ENCODE data around the gene STMN3. TPM values are rescaled to one million over a fixed set of nuclear protein-coding genes. Genes with fewer than 3 reads are reported as not detected.
"Not testable (repeated sequence)": the region's sequence is repeated elsewhere in the genome, so short reads cannot be mapped to it uniquely, and the experiment has no call there.

The STMN3 gene
- total and polyA plus RNA-seq, 8 donors = 4.4 to 37.8 (median 9.7) TPM

DNA sequence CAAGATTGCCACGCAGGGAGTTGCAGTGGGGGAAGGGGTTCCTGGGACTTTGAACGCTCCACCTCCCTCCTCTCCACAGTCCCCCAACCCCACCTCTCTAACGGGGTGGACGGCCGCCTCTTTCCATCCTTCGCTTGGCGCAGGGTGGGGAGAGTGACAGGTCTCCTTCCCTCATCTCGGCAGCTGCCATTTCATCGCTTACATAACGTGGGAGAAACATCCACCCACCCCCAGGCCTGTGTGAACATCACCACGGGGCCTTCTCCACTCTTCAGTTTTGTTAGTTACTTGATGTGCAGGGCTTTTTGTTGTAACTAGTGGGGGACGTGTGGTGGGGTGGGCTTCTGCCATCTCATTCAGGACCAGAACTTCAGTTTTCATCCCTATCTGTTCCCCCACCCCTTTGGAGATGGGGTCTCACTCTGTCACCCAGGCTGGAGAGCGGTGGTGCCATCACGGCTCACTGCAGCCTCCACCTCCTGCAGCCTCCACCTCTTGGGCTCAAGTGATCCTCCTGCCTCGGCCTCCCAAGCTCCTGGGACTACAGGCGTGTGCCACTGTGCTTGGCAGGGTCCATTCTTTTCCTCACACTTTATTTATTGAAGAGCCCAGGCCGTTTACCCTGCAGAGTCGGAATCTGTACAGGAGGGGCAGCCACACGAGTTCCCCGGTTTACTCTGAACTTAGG lies 22.6 kb upstream of the STMN3 start:
- peaks cover 0 to 4% (median 0%) of the 10 kb centered on the region in 3 donors for H3K36me3 ChIP-seq
- TF ChIP-seq, protein P1, sequence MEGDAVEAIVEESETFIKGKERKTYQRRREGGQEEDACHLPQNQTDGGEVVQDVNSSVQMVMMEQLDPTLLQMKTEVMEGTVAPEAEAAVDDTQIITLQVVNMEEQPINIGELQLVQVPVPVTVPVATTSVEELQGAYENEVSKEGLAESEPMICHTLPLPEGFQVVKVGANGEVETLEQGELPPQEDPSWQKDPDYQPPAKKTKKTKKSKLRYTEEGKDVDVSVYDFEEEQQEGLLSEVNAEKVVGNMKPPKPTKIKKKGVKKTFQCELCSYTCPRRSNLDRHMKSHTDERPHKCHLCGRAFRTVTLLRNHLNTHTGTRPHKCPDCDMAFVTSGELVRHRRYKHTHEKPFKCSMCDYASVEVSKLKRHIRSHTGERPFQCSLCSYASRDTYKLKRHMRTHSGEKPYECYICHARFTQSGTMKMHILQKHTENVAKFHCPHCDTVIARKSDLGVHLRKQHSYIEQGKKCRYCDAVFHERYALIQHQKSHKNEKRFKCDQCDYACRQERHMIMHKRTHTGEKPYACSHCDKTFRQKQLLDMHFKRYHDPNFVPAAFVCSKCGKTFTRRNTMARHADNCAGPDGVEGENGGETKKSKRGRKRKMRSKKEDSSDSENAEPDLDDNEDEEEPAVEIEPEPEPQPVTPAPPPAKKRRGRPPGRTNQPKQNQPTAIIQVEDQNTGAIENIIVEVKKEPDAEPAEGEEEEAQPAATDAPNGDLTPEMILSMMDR (IDR thresholded peaks at IDR 0.05) = no peak
- H3K27ac ChIP-seq = no peak overlapping the region
- no peaks in the 10 kb centered on the region for H3K27me3 ChIP-seq
- WGBS, 2 donors = 93% methylated on average over 18 to 20 of the region's 20 CpGs
- no peak for FAIRE-seq
- H3K4me3 ChIP-seq = no peak overlapping the region
- no peaks in the 10 kb centered on the region for H3K4me1 ChIP-seq
- intact Hi-C loops (cut with DNase I) = no loop called here
- no peak for ATAC-seq
- no peaks in the 10 kb centered on the region for H3K9me3 ChIP-seq
- DNase-seq = no peak

DNA sequence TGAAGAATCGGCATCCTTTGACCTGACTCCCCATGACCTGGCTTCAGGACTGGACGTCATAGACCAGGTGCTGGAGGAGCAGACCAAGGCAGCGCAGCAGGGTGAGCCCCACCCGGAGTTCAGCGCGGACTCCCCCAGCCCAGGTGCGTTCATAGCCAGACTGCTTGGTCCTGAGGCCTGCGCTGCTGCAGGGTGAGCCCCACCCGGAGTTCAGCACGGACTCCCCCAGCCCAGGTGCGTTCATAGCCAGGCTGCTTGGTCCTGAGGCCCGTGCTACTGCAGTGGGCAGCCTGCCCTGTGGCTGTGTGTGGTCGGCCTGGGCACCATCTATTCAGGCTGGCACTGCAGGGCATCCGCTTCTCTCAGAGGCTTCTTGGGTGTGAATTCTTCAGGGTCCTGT lies 20.7 kb upstream of the STMN3 start:
- Histone ChIP-seq H3K9me3 (no peaks in the 10 kb centered on the region), H3K4me3 (no peak overlapping the region), H3K36me3 (peaks cover 0 to 4% (median 0%) of the 10 kb centered on the region in 3 donors), H3K27ac (no peak overlapping the region), H3K4me1 (no peaks in the 10 kb centered on the region), H3K27me3 (no peaks in the 10 kb centered on the region)
- no peak for DNase-seq
- FAIRE-seq = no peak
- intact Hi-C loops (cut with DNase I) = no loop called here
- 96% methylated on average over 14 of the region's 14 CpGs for WGBS, 2 donors
- no peak for ATAC-seq
- TF ChIP-seq, protein P1 (IDR thresholded peaks at IDR 0.05) = no peak

DNA sequence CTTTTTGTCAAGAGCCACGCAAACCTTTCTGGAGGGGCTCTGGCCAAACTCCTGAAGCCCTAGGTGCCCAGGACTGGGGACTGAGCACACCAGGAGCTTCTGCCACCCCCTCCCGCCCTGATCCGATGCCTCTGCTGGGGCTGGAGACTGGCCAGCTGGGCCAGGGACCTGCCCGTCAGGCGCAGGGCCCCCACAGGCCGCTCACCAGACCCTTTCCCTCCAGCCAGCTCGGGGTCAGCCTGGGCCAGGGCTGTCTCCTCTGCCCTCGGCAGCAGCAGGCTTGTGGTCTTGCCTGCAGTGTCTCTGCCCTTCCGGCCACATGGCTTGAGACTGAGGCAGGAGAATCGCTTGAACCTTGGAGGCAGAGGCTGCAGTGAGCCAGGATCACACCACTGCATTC lies 19.4 kb upstream of the STMN3 start:
- TF ChIP-seq, protein P1 (IDR thresholded peaks at IDR 0.05) = no peak
- FAIRE-seq = no peak
- Histone ChIP-seq H3K9me3 (no peaks in the 10 kb centered on the region), H3K4me3 (no peak overlapping the region), H3K36me3 (peaks cover 0 to 6% (median 0%) of the 10 kb centered on the region in 3 donors), H3K27me3 (no peaks in the 10 kb centered on the region), H3K4me1 (no peaks in the 10 kb centered on the region), H3K27ac (no peak overlapping the region)
- ATAC-seq = no peak
- DNase-seq = peak in 1 of 6 donors; percentile 46
- WGBS, 2 donors = 94 to 95% methylated on average over 10 of the region's 10 CpGs
- intact Hi-C loops (cut with DNase I) = no loop called here

GRCh38 chr20:63671695-63672094 lies 18.5 kb upstream of the STMN3 start:
- ATAC-seq; DNase-seq; H3K27me3 ChIP-seq; H3K4me1 ChIP-seq; H3K27ac ChIP-seq; H3K9me3 ChIP-seq; intact Hi-C loops (cut with DNase I); H3K4me3 ChIP-seq; FAIRE-seq: not testable (repeated sequence)
- peaks cover 0 to 10% (median 0%) of the 10 kb centered on the region in 3 donors for H3K36me3 ChIP-seq
- 97 to 98% methylated on average over 12 of the region's 12 CpGs for WGBS, 2 donors

DNA sequence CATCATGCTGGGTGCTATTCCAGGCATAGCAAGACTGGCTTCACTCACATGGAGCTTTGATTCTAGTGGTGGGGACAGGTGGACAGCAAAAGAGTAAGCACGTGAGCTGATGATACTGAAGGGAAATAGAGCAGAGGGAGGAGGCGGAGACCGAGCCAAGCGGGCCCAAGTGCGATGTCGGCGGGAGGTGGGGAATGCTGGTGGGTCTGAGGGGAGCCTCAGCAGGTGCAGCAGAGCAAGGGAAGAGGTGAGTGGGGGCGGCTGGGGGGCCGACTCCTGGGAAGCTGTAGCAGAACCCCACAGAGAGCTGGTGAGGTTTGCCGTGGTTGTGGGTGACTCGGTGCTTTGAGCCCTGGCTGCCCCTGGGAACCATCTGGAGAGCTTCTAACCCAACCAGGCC lies 15.1 kb upstream of the STMN3 start:
- Histone ChIP-seq H3K27ac (no peak overlapping the region), H3K9me3 (no peaks in the 10 kb centered on the region), H3K4me3 (no peak overlapping the region), H3K36me3 (peaks cover 0 to 12% (median 0%) of the 10 kb centered on the region in 3 donors), H3K27me3 (no peaks in the 10 kb centered on the region), H3K4me1 (no peaks in the 10 kb centered on the region)
- intact Hi-C loops (cut with DNase I) = no loop called here
- no peak for ATAC-seq
- TF ChIP-seq, protein P1 (IDR thresholded peaks at IDR 0.05) = no peak
- no peak for DNase-seq
- FAIRE-seq = no peak
- WGBS, 2 donors = 93 to 98% methylated on average over 11 of the region's 11 CpGs
